Caco-2 (cell line): ENCODE data around the gene RBM22. TPM values are rescaled to one million over a fixed set of nuclear protein-coding genes. Genes with fewer than 3 reads are reported as not detected.

ENCODE experiments used
- BruUV-seq: library from RNA; stranded (reverse); fragments of 400-500 nt; replicated peaks from 2 replicates; lab custom pipeline; 2021; lab: Mats Ljungman, UMichigan
- CTCF ChIA-PET: fragments of 300-600 bp; sonication (Branson Sonifier 250); formaldehyde crosslinking; loops from one replicate; lab custom pipeline; 2022; ENCODE audit warnings: antibody characterized with exemption; lab: Charles Lee
- POLR2A ChIA-PET: fragments of 300-600 bp; sonication (Branson Sonifier 250); formaldehyde crosslinking; loops from one replicate; lab custom pipeline; 2022; ENCODE audit warnings: antibody characterized with exemption; lab: Charles Lee
- DNase-seq, 2 experiments: peaks; one replicate each; pipeline versions ENCODE4 v3.0.0 to v3.0.0-alpha.2; 2020 to 2022
- H3K27me3 ChIP-seq: replicated peaks from 2 replicates; pipeline ENCODE4 v1.6.0; 2011; ENCODE audit warnings: low read length; ENCODE audit not compliant: control insufficient read depth, insufficient read depth
- H3K36me3 ChIP-seq: 2 replicates; pipeline ENCODE4 v1.5.1; 2011; ENCODE audit warnings: low read length; ENCODE audit not compliant: control insufficient read depth, insufficient read depth
- H3K4me1 ChIP-seq: fragments of 250-450 bp; sonication (Bioruptor Pico); 2 replicates; pipeline ENCODE4 v1.5.1; 2020; ENCODE audit warnings: mild to moderate bottlenecking
- H3K4me3 ChIP-seq: 2 replicates; pipeline ENCODE4 v1.5.1; 2011; ENCODE audit warnings: low read depth, mild to moderate bottlenecking, control low read depth, low read length
- H3K9me3 ChIP-seq: fragments of 250-450 bp; sonication (Bioruptor Pico); 2 replicates; pipeline ENCODE4 v1.5.1; 2020; ENCODE audit warnings: mild to moderate bottlenecking, moderate library complexity
- H3K27ac Mint-ChIP-seq: one replicate; pipeline ENCODE4 v1.8.0; 2022; ENCODE audit warnings: mixed read lengths; ENCODE audit not compliant: unreplicated experiment
- H3K27me3 Mint-ChIP-seq: one replicate; pipeline ENCODE4 v1.8.0; 2022; ENCODE audit warnings: mixed read lengths; ENCODE audit not compliant: insufficient read depth, unreplicated experiment
- H3K36me3 Mint-ChIP-seq: one replicate; pipeline ENCODE4 v1.8.0; 2022; ENCODE audit warnings: mild to moderate bottlenecking, mixed read lengths; ENCODE audit not compliant: insufficient read depth, unreplicated experiment
- H3K4me1 Mint-ChIP-seq: one replicate; pipeline ENCODE4 v1.8.0; 2022; ENCODE audit warnings: low read depth, mixed read lengths; ENCODE audit not compliant: unreplicated experiment
- H3K4me3 Mint-ChIP-seq: one replicate; pipeline ENCODE4 v1.8.0; 2022; ENCODE audit warnings: mild to moderate bottlenecking, moderate library complexity, mixed read lengths; ENCODE audit not compliant: unreplicated experiment
- H3K9me3 Mint-ChIP-seq: one replicate; pipeline ENCODE4 v1.8.0; 2022; ENCODE audit warnings: mixed read lengths; ENCODE audit not compliant: unreplicated experiment
- CTCF ChIP-seq, 2 experiments: fragments of 200-600 bp in 1 of 2; IDR thresholded peaks; 1 replicate in 1 of 2; 2 replicates in 1 of 2; pipeline versions ENCODE4 v1.5.1 to v1.8.0; 2011 to 2022; ENCODE audit warnings: antibody characterized with exemption in 1 of 2, control low read depth in 1 of 2, inconsistent platforms in 1 of 2, low read depth in 1 of 2, low read length in 1 of 2, mild to moderate bottlenecking in 1 of 2, moderate library complexity in 1 of 2; ENCODE audit not compliant: insufficient read depth in 1 of 2, severe bottlenecking in 1 of 2, unreplicated experiment in 1 of 2
- intact Hi-C: fragments of 100-400 bp; cut with micrococcal nuclease; formaldehyde crosslinking; loops from one replicate; pipeline ENCODE4 v1.10.0; 2022; ENCODE audit not compliant: unreplicated experiment
- total RNA-seq: library from RNA; stranded (reverse); gene quantifications from 2 replicates; pipeline ENCODE4 v1.2.3, GENCODE V29; 2022

Gene RBM22
- total RNA-seq, 1 experiment from 2014 or later = 55.3 TPM

GRCh38 chr5:150645070-150645700 is 55.7 kb downstream of the RBM22 start:
- no peaks in the 10 kb centered on the region for H3K27me3 Mint-ChIP-seq
- no peak for TF ChIP-seq CTCF (IDR thresholded peaks at IDR 0.05; ENCODE audit: insufficient read depth in 1 of 2, low read depth in 1 of 2, low read length in 1 of 2, severe bottlenecking in 1 of 2, unreplicated experiment in 1 of 2)
- H3K9me3 ChIP-seq = no peaks in the 10 kb centered on the region
- H3K4me3 Mint-ChIP-seq = no peak overlapping the region
- intact Hi-C loops = no loop called here
- no peak for DNase-seq
- H3K36me3 ChIP-seq = no peaks in the 10 kb centered on the region
- H3K4me1 ChIP-seq = peaks cover 43% of the 10 kb centered on the region
- H3K36me3 Mint-ChIP-seq = peaks cover 24% of the 10 kb centered on the region
- no peaks in the 10 kb centered on the region for H3K9me3 Mint-ChIP-seq
- no peak overlapping the region for H3K27ac Mint-ChIP-seq
- no peak overlapping the region for H3K4me3 ChIP-seq
- peaks cover 24% of the 10 kb centered on the region for H3K4me1 Mint-ChIP-seq
- POLR2A ChIA-PET = interaction anchor here (1.1 kb wide), 1 partner anchor 56 kb away, joined by 3 read pairs; the partner anchor contains the start of gene RBM22
- no peaks in the 10 kb centered on the region for H3K27me3 ChIP-seq
- CTCF ChIA-PET = interaction anchor here (0.7 to 2.0 kb wide), 2 partner anchors 8 to 85 kb away, joined by 3 to 6 read pairs; no protein-coding TSS in a partner anchor
- BruUV-seq = no TSS peak

DNA sequence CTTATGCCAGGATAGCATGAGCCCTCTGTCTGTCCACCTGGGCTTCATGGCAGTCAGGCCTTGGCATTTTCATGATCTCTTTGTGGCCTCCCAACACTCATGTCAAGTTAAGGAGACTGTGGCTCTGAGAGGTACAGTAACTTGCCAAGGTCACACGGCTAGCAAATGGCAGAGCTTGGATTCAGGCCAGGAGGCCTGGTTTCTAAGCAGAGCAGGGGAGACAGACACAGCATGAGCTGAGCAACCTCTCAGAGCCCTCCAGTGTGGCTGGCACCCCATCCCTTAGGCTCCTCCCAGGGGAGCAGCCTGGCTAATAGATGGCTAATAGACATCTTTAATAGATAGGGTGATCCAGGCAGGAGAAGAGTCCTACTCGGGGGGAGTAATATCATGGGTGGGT is 56.3 kb downstream of the RBM22 start:
- no peak overlapping the region for H3K4me3 ChIP-seq
- ChIA-PET CTCF (interaction anchor here (0.6 to 2.0 kb wide), 3 partner anchors 8 to 83 kb away, joined by 3 to 6 read pairs (median 4); no protein-coding TSS in a partner anchor), POLR2A (interaction anchor here (1.1 kb wide), 1 partner anchor 56 kb away, joined by 3 read pairs; the partner anchor contains the start of gene RBM22)
- H3K27ac Mint-ChIP-seq = peak overlapping the region; percentile 56
- no peaks in the 10 kb centered on the region for H3K9me3 Mint-ChIP-seq
- no peak for TF ChIP-seq CTCF (IDR thresholded peaks at IDR 0.05; ENCODE audit: insufficient read depth in 1 of 2, low read depth in 1 of 2, low read length in 1 of 2, severe bottlenecking in 1 of 2, unreplicated experiment in 1 of 2)
- H3K4me3 Mint-ChIP-seq = no peak overlapping the region
- H3K9me3 ChIP-seq = no peaks in the 10 kb centered on the region
- H3K27me3 Mint-ChIP-seq = no peaks in the 10 kb centered on the region
- H3K36me3 Mint-ChIP-seq = peaks cover 26% of the 10 kb centered on the region
- intact Hi-C loops = loop anchor here (5.0 kb wide), 2 partner anchors 172 to 187 kb away; no protein-coding TSS in a partner anchor
- no peak for DNase-seq
- no peaks in the 10 kb centered on the region for H3K36me3 ChIP-seq
- H3K27me3 ChIP-seq = no peaks in the 10 kb centered on the region
- H3K4me1 ChIP-seq = peaks cover 49% of the 10 kb centered on the region
- BruUV-seq = no TSS peak
- H3K4me1 Mint-ChIP-seq = peaks cover 30% of the 10 kb centered on the region

DNA sequence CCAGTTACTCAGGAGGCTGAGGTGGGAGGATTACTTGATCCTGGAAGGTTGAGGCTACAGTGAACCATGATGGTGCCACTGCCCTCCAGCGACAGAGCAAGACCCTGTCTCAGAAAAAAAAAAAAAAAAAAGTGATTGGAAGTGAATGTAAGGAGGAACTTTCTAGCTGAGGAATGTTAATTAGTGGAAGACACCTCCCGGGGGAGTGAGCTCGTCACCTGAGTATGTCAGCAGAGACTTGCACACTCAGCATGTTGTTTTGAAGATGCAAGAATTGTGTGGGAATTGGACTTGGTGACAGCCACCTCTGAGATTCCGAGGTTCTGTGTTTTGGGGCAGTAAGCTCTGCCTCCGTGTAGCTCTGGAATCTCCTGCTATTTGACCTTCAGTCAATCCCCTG is 56.8 kb downstream of the RBM22 start:
- H3K27me3 ChIP-seq = no peaks in the 10 kb centered on the region
- H3K4me3 ChIP-seq = no peak overlapping the region
- DNase-seq = no peak
- Mint-ChIP-seq H3K27me3 (no peaks in the 10 kb centered on the region), H3K4me3 (no peak overlapping the region), H3K9me3 (no peaks in the 10 kb centered on the region), H3K4me1 (peaks cover 35% of the 10 kb centered on the region), H3K27ac (peak overlapping the region; percentile 56), H3K36me3 (peaks cover 26% of the 10 kb centered on the region)
- H3K4me1 ChIP-seq = peaks cover 54% of the 10 kb centered on the region
- intact Hi-C loops = loop anchor here (5.0 kb wide), 2 partner anchors 172 to 187 kb away; no protein-coding TSS in a partner anchor
- BruUV-seq = no TSS peak
- ChIA-PET CTCF (interaction anchor here (0.6 to 2.0 kb wide), 3 partner anchors 9 to 82 kb away, joined by 3 to 6 read pairs (median 4); no protein-coding TSS in a partner anchor), POLR2A (interaction anchor here (1.1 kb wide), 1 partner anchor 57 kb away, joined by 3 read pairs; the partner anchor contains the start of gene RBM22)
- H3K9me3 ChIP-seq = no peaks in the 10 kb centered on the region
- TF ChIP-seq CTCF (IDR thresholded peaks at IDR 0.05; ENCODE audit: insufficient read depth in 1 of 2, low read depth in 1 of 2, low read length in 1 of 2, severe bottlenecking in 1 of 2, unreplicated experiment in 1 of 2) = no peak
- no peaks in the 10 kb centered on the region for H3K36me3 ChIP-seq
